GM18861 (cell line): ENCODE data around the gene RPGRIP1L.

Experiments used
- ATAC-seq: cut with Tn5 transposase; IDR thresholded peaks from one replicate; pipeline ENCODE4 v1.9.1; 2021; ENCODE audit not compliant: unreplicated experiment

The RPGRIP1L gene

DNA sequence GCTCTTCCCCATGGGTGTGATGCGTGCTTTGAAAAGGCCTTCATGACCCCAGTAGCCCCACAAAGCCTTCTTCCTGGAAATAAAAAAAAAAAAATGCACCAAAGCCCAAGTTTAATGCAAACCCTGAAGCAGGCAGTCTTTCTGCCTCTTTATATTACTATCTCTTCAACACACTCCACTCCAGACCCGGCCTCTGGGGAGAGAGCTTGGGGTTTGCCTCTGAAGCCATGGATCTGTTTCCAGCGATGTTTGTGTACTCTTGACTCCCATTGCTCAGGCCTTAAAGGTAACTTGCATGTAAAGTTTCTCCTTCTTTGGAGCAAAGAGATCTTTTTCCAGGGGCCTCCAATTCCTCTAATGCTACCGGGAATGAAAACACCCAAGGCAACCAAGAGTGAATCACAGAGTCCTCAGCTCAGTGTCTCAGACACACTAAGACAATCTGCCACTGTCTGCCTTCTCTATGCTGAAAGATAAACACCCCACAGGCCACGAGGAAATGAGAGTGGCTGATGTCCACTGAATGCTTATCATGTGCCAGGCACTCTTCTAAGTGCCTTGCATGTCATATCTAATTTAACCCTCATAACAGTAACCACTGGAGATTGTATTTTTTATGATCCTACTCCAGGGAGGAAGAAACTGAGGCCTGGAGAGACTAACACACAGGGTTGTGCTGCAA is 144.2 kb downstream of the RPGRIP1L start:
- no peak for ATAC-seq

GRCh38 chr16:53558710-53559109 is 144.9 kb downstream of the RPGRIP1L start:
- no peak for ATAC-seq

- ATAC-seq, result no peak
These were observed 147.1 kb downstream of the RPGRIP1L start for GRCh38 chr16:53556521-53556920.

- ATAC-seq, result peak; percentile 80
These were observed 153.5 kb downstream of the RPGRIP1L start for GRCh38 chr16:53549970-53550690.
